HG02870 (cell line): Measurements from ENCODE around the gene IL17RC.

Experiments
- ATAC-seq: cut with Tn5 transposase; IDR thresholded peaks from one replicate; pipeline ENCODE4 v1.9.1; 2021; ENCODE audit warnings: mild to moderate bottlenecking, moderate library complexity; ENCODE audit not compliant: unreplicated experiment

IL17RC gene

DNA sequence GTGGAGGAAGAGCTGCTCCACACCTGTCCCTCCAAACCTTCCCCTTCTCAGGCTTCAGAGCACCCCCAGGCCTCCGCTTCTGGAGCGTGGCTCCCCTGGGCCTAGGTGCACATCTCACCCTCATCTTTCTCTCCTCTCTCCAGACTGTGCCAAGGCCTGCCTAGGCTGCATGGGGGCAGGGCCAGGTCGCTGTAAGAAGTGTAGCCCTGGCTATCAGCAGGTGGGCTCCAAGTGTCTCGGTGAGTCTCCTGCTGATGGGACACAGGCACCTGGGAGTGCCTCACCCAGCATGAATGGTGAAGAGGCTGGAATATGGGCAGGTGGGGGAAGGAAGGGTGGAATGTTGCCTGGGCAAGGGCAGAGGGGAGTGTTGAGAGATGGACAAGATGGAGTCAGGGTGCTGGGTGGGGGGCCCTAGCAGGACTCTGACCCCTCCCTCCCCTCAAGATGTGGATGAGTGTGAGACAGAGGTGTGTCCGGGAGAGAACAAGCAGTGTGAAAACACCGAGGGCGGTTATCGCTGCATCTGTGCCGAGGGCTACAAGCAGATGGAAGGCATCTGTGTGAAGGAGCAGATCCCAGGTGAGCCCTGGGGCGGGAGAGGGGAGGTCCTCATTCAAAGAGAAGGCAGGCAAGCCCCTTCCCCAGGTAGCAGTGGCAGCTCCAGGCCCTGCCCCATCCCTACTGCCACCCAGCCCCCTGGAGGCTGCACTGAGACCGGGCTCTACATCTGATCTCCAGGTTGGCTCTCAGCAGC lies 26.2 kb downstream of the IL17RC start:
- ATAC-seq, result no peak

- no peak for ATAC-seq
Measured at GRCh38 chr3:9944271-9944670, 27.4 kb downstream of the IL17RC start.

GRCh38 chr3:9945358-9945757 lies 28.5 kb downstream of the IL17RC start:
- no peak for ATAC-seq

DNA sequence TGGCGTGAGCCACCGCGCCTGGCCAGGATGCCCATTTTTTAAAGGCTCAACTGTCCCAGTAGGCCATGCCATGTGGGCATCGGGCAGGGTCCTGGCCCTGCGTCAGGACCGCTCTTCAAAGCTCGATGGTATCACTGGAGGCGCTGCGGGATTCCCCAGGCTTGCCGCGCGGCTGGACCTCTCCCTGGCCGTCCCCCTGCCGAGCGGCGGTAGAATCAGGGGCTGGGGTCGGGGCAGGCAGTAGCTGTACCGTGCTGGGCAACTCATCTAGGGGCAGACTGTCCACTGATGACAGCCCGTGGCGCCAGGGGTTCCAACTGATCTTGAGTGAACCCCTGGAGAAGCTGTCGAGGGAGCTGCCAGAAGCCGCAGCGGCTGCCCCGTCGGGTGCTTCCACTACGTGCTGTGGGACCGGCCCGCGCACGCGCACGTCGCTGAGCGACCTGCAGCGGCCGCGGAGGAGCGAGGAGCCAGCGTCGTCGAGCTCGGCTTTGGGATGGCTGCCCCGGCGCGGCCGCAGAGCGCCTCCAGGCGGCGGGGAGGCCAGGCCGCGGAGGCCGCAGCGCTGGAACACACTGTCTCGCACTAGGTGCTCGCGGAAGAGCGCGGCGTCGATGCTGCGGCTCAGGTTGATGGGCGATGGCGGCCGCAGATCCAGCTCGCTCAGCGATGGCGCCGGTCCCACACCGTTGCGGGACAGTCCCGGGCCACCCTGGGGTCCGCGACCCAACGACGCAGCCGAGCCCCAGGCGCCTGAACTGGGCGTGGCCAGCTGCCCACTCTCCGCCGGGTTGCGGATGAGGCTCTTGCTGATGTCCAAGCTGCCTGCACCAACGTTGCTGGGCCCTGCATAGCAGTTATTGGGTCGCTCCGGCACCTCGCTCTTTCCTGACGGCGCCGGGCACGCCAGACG lies 29.5 kb downstream of the IL17RC start:
- no peak for ATAC-seq

DNA sequence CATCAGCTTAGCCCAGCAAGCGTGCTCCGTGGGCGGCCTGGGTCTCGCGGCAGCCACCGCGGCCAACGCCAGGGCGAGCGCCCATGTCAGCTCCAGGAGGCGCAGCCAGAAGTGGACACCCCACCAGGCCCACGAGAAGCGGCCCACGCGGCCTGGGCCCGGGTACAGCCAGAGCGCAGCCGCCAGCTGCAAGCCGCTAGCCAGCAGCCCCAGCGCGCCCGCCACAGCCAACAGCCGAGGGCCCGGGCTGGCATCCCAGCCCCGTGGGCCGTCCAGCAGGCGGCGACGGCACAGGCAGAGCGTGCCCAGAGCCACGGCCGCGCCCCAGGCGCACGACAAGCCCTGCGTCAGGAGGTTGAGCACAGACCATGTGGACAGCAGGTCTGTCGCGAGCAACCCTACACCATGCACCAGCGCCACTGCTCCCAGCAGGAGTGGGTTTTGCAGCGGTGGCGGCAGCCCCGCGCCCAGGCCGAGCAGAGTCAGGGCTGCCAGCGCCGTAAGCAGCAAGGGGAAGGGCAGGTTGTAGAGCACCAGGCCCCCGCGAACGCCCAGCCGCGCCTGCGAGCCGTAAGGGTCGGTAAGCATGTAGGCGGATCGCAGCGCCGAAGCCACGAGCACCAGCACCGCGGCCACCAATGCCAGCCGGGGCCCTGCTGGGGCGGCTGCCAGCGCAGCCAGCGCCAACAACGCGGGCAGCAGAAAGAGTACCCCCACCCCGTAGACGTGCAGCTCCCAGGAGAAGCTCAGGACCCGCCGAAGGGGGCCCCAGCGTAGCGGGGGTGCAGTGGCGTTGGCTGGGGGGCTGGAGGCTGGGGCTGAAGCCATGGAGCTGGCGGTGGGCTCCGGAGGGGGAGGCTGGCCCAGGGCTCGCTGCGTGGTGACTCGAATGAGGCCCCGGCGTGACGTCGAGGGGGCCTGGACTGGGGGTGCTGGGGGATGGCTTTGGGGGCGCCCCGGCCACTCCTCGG lies 30.4 kb downstream of the IL17RC start:
- no peak for ATAC-seq

- ATAC-seq, result no peak
Measured at GRCh38 chr3:9948586-9948985, 31.7 kb downstream of the IL17RC start.

- no peak for ATAC-seq
Measured at GRCh38 chr3:9949115-9949514, 32.2 kb downstream of the IL17RC start.

- no peak for ATAC-seq
Measured at GRCh38 chr3:9949626-9950025, 32.7 kb downstream of the IL17RC start.

DNA sequence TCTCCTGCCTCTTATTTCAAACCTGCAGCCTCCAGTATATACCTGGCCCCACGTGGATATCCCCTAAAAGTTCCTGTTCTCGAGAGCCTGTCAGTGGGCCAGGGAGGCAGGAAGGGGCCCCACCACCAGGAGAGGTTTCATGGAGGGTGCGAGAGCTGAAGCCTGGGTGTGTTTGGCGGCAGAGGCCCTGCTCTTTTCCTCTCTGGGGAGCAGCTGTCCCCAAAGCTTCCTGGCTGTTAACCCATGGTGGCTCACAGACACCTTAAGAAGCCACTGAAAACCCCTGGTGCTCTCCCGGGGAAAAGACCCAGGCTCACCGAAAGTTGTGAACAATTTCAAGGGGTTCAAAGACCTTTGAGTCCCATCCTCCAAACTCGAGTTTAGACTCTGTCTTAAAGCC lies 34.2 kb downstream of the IL17RC start:
- ATAC-seq, result peak; percentile 42

- ATAC-seq, result peak; percentile 8
Measured at GRCh38 chr3:9951598-9951961, 34.7 kb downstream of the IL17RC start.

DNA sequence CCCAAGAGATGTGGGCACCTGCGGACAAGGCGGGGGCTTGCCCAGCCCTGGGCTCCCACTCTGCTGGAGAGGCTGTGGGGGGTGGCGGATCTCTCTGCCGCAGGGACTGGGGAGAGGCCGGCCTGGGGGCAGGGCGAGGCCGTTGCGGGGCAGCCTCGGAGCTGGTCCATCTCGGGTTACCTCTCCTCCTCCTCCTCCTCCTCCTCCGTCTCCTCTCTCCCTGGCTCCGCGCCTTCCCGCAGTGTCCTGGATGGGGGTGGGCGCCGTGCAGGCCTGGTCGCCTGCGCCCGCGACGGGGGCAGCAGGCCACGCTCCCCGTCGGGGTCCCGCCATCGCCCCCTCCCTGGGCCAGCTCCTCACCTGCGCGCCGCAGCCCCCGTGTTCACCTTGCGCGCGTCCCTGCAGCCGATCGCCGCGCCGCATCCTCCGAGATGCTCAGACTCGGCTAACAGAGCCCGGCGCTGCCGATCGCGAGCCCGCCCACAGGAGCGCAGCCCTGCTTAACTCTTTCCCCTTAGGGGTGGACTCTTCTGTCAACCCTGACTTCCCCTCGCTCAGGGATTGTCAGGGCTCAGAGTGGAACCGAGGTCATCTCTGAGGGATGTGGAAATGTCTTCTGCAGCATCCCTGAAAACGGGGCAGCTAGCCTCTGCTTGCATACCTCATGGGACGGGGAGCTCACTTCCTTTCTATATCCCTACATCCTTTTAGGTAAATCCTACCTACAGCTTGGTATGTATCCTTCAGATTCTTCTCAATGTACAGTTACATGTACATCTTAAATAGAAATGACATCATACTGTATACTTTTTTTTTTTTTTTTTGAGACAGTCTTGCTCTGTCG lies 35.3 kb downstream of the IL17RC start, which contains the start of gene PRRT3:
PRRT3 (minus strand) TSS at position 447 of the 844 bp plus-strand sequence. CDS start 2,293 bp downstream, outside the sequence.
- peak; percentile 62 for ATAC-seq

GRCh38 chr3:9955067-9955502 lies 38.2 kb downstream of the IL17RC start:
- no peak for ATAC-seq

GRCh38 chr3:9955611-9956352 lies 38.9 kb downstream of the IL17RC start:
- ATAC-seq, result no peak

GRCh38 chr3:9957214-9957613 lies 40.3 kb downstream of the IL17RC start:
- no peak for ATAC-seq

GRCh38 chr3:9965200-9965875 lies 48.4 kb downstream of the IL17RC start:
- ATAC-seq, result no peak

- no peak for ATAC-seq
Measured at GRCh38 chr3:9966841-9967240, 49.9 kb downstream of the IL17RC start.

- ATAC-seq, result no peak
Measured at GRCh38 chr3:9969632-9970019, 52.7 kb downstream of the IL17RC start.

GRCh38 chr3:9970020-9970652 lies 53.2 kb downstream of the IL17RC start:
- no peak for ATAC-seq
